ENCODE measurements around the gene ACSM2A. TPM values are rescaled to one million over a fixed set of nuclear protein-coding genes. Genes with fewer than 3 reads are reported as not detected.
"Not testable (repeated sequence)": the region's sequence is repeated elsewhere in the genome, so short reads cannot be mapped to it uniquely, and the experiment has no call there.

Gene ACSM2A
- total and polyA plus RNA-seq, 9 of the 15 experiments (the other 6 are each of a cell fraction or from before 2014, with no cell fraction given): 0.09 TPM; not detected in 8

- intact Hi-C loops (cut with micrococcal nuclease) (no loop called here), in situ Hi-C loops (cut with MboI) (no loop called here)
- no peak overlapping the region for H2AFZ ChIP-seq (ENCODE audit: low read depth, low read length)
- POLR2A ChIA-PET: no interaction called here
- H3K36me3 ChIP-seq (ENCODE audit: control insufficient read depth, insufficient read depth, low read length): no peaks in the 10 kb centered on the region
- H4K20me1 ChIP-seq (replicated peaks; ENCODE audit: control insufficient read depth, insufficient read depth, low read length): no peaks in the 10 kb centered on the region
- BruUV-seq (replicated peaks): no TSS peak
- TF ChIP-seq, protein P1, sequence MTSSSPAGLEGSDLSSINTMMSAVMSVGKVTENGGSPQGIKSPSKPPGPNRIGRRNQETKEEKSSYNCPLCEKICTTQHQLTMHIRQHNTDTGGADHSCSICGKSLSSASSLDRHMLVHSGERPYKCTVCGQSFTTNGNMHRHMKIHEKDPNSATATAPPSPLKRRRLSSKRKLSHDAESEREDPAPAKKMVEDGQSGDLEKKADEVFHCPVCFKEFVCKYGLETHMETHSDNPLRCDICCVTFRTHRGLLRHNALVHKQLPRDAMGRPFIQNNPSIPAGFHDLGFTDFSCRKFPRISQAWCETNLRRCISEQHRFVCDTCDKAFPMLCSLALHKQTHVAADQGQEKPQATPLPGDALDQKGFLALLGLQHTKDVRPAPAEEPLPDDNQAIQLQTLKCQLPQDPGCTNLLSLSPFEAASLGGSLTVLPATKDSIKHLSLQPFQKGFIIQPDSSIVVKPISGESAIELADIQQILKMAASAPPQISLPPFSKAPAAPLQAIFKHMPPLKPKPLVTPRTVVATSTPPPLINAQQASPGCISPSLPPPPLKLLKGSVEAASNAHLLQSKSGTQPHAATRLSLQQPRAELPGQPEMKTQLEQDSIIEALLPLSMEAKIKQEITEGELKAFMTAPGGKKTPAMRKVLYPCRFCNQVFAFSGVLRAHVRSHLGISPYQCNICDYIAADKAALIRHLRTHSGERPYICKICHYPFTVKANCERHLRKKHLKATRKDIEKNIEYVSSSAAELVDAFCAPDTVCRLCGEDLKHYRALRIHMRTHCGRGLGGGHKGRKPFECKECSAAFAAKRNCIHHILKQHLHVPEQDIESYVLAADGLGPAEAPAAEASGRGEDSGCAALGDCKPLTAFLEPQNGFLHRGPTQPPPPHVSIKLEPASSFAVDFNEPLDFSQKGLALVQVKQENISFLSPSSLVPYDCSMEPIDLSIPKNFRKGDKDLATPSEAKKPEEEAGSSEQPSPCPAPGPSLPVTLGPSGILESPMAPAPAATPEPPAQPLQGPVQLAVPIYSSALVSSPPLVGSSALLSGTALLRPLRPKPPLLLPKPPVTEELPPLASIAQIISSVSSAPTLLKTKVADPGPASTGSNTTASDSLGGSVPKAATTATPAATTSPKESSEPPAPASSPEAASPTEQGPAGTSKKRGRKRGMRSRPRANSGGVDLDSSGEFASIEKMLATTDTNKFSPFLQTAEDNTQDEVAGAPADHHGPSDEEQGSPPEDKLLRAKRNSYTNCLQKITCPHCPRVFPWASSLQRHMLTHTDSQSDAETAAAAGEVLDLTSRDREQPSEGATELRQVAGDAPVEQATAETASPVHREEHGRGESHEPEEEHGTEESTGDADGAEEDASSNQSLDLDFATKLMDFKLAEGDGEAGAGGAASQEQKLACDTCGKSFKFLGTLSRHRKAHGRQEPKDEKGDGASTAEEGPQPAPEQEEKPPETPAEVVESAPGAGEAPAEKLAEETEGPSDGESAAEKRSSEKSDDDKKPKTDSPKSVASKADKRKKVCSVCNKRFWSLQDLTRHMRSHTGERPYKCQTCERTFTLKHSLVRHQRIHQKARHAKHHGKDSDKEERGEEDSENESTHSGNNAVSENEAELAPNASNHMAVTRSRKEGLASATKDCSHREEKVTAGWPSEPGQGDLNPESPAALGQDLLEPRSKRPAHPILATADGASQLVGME (CRISPR knock-in tag; IDR thresholded peaks at IDR 0.05): no peak
- TF ChIP-seq, protein P2, sequence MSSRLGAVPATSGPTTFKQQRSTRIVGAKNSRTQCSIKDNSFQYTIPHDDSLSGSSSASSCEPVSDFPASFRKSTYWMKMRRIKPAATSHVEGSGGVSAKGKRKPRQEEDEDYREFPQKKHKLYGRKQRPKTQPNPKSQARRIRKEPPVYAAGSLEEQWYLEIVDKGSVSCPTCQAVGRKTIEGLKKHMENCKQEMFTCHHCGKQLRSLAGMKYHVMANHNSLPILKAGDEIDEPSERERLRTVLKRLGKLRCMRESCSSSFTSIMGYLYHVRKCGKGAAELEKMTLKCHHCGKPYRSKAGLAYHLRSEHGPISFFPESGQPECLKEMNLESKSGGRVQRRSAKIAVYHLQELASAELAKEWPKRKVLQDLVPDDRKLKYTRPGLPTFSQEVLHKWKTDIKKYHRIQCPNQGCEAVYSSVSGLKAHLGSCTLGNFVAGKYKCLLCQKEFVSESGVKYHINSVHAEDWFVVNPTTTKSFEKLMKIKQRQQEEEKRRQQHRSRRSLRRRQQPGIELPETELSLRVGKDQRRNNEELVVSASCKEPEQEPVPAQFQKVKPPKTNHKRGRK (tag; IDR thresholded peaks at IDR 0.05): peak; percentile 78
- no peaks in the 10 kb centered on the region for H3K4me1 ChIP-seq (replicated peaks in 1 of 2; ENCODE audit: control insufficient read depth in 2 of 2, insufficient read depth in 2 of 2, low read length in 2 of 2)
- no peaks in the 10 kb centered on the region for H3K9me1 ChIP-seq (ENCODE audit: control insufficient read depth, insufficient read depth, low read length)
- CTCF ChIA-PET (ENCODE audit: low intra/inter-chr PET ratio): no interaction called here
- no peak overlapping the region for H3K4me3 ChIP-seq
- 0% methylated on average over 1 of the region's 1 CpG for WGBS (ENCODE audit: insufficient coverage, low coverage, missing lambda C conversion rate)
- no peak for ATAC-seq
- H3K9ac ChIP-seq (ENCODE audit: insufficient read depth in 1 of 2, low read depth in 2 of 2, low read length in 2 of 2): no peak overlapping the region
- no peak for FAIRE-seq
- H3K27me3 ChIP-seq (ENCODE audit: control insufficient read depth in 2 of 2, insufficient read depth in 2 of 2, low read length in 2 of 2): no peaks in the 10 kb centered on the region
- no peaks in the 10 kb centered on the region for H3K9me3 ChIP-seq (replicated peaks; ENCODE audit: control insufficient read depth, insufficient read depth, low read depth, low read length)
- no peak for DNase-seq (ENCODE audit: extremely low read depth in 1 of 4, low spot score in 3 of 4)
- no peaks in the 10 kb centered on the region for H3K79me2 ChIP-seq (ENCODE audit: control insufficient read depth, insufficient read depth, low read length)
- no peak overlapping the region for H3K27ac ChIP-seq (ENCODE audit: extremely low read depth, low read depth, low read length)
- no peak overlapping the region for H3K4me2 ChIP-seq (ENCODE audit: insufficient read depth, low read length)
Observed at GRCh38 chr16:20520103-20520502, 68.8 kb downstream of the ACSM2A start.

DNA sequence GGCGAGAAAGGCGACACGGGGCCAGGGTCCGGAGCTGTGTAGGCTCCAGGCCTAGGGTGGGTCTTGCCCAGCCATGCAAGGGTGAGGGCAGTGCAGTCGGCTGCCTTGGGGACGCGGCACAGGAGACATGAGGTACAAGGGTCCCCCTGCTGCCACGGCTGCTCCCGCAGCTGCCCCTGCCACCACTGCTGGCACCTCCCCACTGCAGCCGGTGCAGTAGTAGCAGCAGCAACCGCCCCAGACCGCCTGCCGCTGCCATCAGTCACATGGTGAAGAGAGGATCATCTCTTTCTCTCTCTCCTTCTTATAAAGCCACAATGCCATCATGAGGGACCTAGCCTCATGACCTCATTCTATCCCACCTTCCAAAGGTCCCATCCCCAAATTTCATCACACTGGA, 80.5 kb downstream of the ACSM2A start:
- in situ Hi-C loops (cut with MboI); POLR2A ChIA-PET; H3K9ac ChIP-seq (ENCODE audit: insufficient read depth in 1 of 2, low read depth in 2 of 2, low read length in 2 of 2); ATAC-seq; CTCF ChIA-PET (ENCODE audit: low intra/inter-chr PET ratio); H3K4me1 ChIP-seq (replicated peaks in 1 of 2; ENCODE audit: control insufficient read depth in 2 of 2, insufficient read depth in 2 of 2, low read length in 2 of 2); H3K27ac ChIP-seq (ENCODE audit: extremely low read depth, low read depth, low read length); BruUV-seq (replicated peaks); H4K20me1 ChIP-seq (replicated peaks; ENCODE audit: control insufficient read depth, insufficient read depth, low read length); DNase-seq (ENCODE audit: extremely low read depth in 1 of 4, low spot score in 3 of 4); H3K79me2 ChIP-seq (ENCODE audit: control insufficient read depth, insufficient read depth, low read length); H3K4me3 ChIP-seq; FAIRE-seq; H2AFZ ChIP-seq (ENCODE audit: low read depth, low read length); H3K9me3 ChIP-seq (replicated peaks; ENCODE audit: control insufficient read depth, insufficient read depth, low read depth, low read length); H3K27me3 ChIP-seq (ENCODE audit: control insufficient read depth in 2 of 2, insufficient read depth in 2 of 2, low read length in 2 of 2); H3K4me2 ChIP-seq (ENCODE audit: insufficient read depth, low read length); H3K9me1 ChIP-seq (ENCODE audit: control insufficient read depth, insufficient read depth, low read length); H3K36me3 ChIP-seq (ENCODE audit: control insufficient read depth, insufficient read depth, low read length): not testable (repeated sequence)
- WGBS (ENCODE audit: insufficient coverage, low coverage, missing lambda C conversion rate): no CpG with 5 or more reads among the region's 13 CpGs
- intact Hi-C loops (cut with micrococcal nuclease): loop anchor here (10.0 kb wide), 1 partner anchor 273 kb away; the partner anchor contains the start of genes ERI2 and REXO5

Measured in K562 (cell line).